ENCODE data around the gene MAGEA4.

Gene MAGEA4

DNA sequence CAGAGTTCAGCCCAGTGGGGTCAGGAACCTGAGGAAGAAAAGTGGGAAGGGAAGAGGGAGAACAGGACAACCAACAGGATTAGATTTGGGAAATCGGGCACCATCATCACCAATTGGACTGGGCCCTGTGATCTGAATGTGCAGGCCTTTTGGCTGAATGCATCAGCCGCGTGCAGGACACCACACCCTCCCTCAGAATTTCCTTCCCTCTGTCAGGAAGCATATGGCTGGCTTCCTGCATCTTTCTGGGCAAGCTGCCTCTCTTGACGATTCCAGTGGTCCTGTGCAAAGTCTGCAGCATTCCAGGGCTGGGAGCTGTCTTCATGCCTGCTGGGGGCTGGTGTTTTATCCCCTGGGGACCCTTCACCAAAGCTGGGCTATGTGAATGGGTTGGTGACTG is 16.4 kb downstream of the MAGEA4 start:
- H3K9me3 ChIP-seq (ENCODE audit: insufficient read depth, low read length), result no peaks in the 10 kb centered on the region
- H3K4me3 ChIP-seq (ENCODE audit: insufficient read depth, low read length, poor library complexity, severe bottlenecking), result no peak overlapping the region
- H3K79me2 ChIP-seq (ENCODE audit: insufficient read depth, low read length), result no peaks in the 10 kb centered on the region
- H4K20me1 ChIP-seq (ENCODE audit: low read depth, low read length), result no peaks in the 10 kb centered on the region
- no peaks in the 10 kb centered on the region for H3F3A ChIP-seq (ENCODE audit: insufficient read depth)
- no peaks in the 10 kb centered on the region for H3K36me3 ChIP-seq (ENCODE audit: low read length)
- H3K9ac ChIP-seq (ENCODE audit: low read length), result no peak overlapping the region
- no peaks in the 10 kb centered on the region for H3K27me3 ChIP-seq (ENCODE audit: low read length)
- H3K27ac ChIP-seq (ENCODE audit: low read depth, low read length), result no peak overlapping the region
- no peaks in the 10 kb centered on the region for H3K9me2 ChIP-seq (replicated peaks; ENCODE audit: insufficient read depth, low read length)
- no peak overlapping the region for H2AFZ ChIP-seq (ENCODE audit: low read depth, low read length, severe bottlenecking)
- no peak for TF ChIP-seq EZH2phosphoT487 (conservative IDR thresholded peaks at IDR 0.05; ENCODE audit: low read length)
- no peak overlapping the region for H3K4me2 ChIP-seq (ENCODE audit: low read depth, low read length, poor library complexity, severe bottlenecking)

GRCh38 chrX:151935358-151935757 is 22.7 kb downstream of the MAGEA4 start:
- no peaks in the 10 kb centered on the region for H4K20me1 ChIP-seq (ENCODE audit: low read depth, low read length)

GRCh38 chrX:151938172-151938571 is 25.5 kb downstream of the MAGEA4 start:
- H3K27ac ChIP-seq (ENCODE audit: low read depth, low read length), result no peak overlapping the region
- no peak overlapping the region for H3K4me2 ChIP-seq (ENCODE audit: low read depth, low read length, poor library complexity, severe bottlenecking)
- H3K9ac ChIP-seq (ENCODE audit: low read length), result no peak overlapping the region
- no peaks in the 10 kb centered on the region for H3K27me3 ChIP-seq (ENCODE audit: low read length)
- H3F3A ChIP-seq (ENCODE audit: insufficient read depth), result no peaks in the 10 kb centered on the region
- H3K9me3 ChIP-seq (ENCODE audit: insufficient read depth, low read length), result no peaks in the 10 kb centered on the region
- H3K4me3 ChIP-seq (ENCODE audit: insufficient read depth, low read length, poor library complexity, severe bottlenecking), result no peak overlapping the region
- no peaks in the 10 kb centered on the region for H4K20me1 ChIP-seq (ENCODE audit: low read depth, low read length)
- no peaks in the 10 kb centered on the region for H3K79me2 ChIP-seq (ENCODE audit: insufficient read depth, low read length)
- H2AFZ ChIP-seq (ENCODE audit: low read depth, low read length, severe bottlenecking), result no peak overlapping the region
- TF ChIP-seq CTCF (IDR thresholded peaks at IDR 0.05; ENCODE audit: insufficient read depth, low read length, poor library complexity, severe bottlenecking) (no peak), EZH2phosphoT487 (conservative IDR thresholded peaks at IDR 0.05; ENCODE audit: low read length) (no peak)
- no peaks in the 10 kb centered on the region for H3K9me2 ChIP-seq (replicated peaks; ENCODE audit: insufficient read depth, low read length)
- no peaks in the 10 kb centered on the region for H3K36me3 ChIP-seq (ENCODE audit: low read length)

More at GRCh38 chrX:151935358-151935757, 22.7 kb downstream of the MAGEA4 start:
- Histone ChIP-seq H3K27me3 (ENCODE audit: low read length) (no peaks in the 10 kb centered on the region), H3K9me3 (ENCODE audit: insufficient read depth, low read length) (no peaks in the 10 kb centered on the region), H3K9me2 (replicated peaks; ENCODE audit: insufficient read depth, low read length) (no peaks in the 10 kb centered on the region), H3K79me2 (ENCODE audit: insufficient read depth, low read length) (no peaks in the 10 kb centered on the region), H3K36me3 (ENCODE audit: low read length) (no peaks in the 10 kb centered on the region), H2AFZ (ENCODE audit: low read depth, low read length, severe bottlenecking) (no peak overlapping the region), H3K4me3 (ENCODE audit: insufficient read depth, low read length, poor library complexity, severe bottlenecking) (no peak overlapping the region), H3K27ac (ENCODE audit: low read depth, low read length) (no peak overlapping the region), H3K4me2 (ENCODE audit: low read depth, low read length, poor library complexity, severe bottlenecking) (no peak overlapping the region), H3F3A (ENCODE audit: insufficient read depth) (no peaks in the 10 kb centered on the region), H3K9ac (ENCODE audit: low read length) (no peak overlapping the region)
- no peak for TF ChIP-seq CTCF (IDR thresholded peaks at IDR 0.05; ENCODE audit: insufficient read depth, low read length, poor library complexity, severe bottlenecking)
- no peak for TF ChIP-seq EZH2phosphoT487 (conservative IDR thresholded peaks at IDR 0.05; ENCODE audit: low read length)

DNA sequence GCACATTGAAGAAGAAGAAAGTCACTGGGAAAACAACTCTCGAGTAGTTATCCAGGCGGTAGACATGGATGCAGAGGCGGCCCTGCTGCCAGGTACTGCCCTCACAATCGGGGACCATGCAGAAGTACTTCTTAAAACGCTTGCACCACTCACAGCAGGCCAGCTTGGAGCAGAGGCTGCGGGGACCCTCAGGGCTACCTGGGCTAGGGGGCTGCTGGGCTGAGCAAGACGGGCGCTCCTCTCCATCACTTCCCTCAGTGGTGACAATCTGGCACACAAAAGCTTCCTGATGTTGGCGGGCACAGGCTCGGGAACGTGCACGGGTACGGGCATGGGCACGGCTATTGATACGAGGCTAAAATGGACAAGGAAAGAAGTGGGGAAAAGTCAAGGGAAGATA is 42.0 kb downstream of the MAGEA4 start:
- Histone ChIP-seq H3K4me3 (ENCODE audit: insufficient read depth, low read length, poor library complexity, severe bottlenecking) (no peak overlapping the region), H3K27me3 (ENCODE audit: low read length) (no peaks in the 10 kb centered on the region), H3K9me2 (replicated peaks; ENCODE audit: insufficient read depth, low read length) (no peaks in the 10 kb centered on the region), H3K36me3 (ENCODE audit: low read length) (no peaks in the 10 kb centered on the region), H3K4me2 (ENCODE audit: low read depth, low read length, poor library complexity, severe bottlenecking) (no peak overlapping the region), H2AFZ (ENCODE audit: low read depth, low read length, severe bottlenecking) (no peak overlapping the region), H3K9ac (ENCODE audit: low read length) (no peak overlapping the region), H3F3A (ENCODE audit: insufficient read depth) (no peaks in the 10 kb centered on the region), H3K27ac (ENCODE audit: low read depth, low read length) (no peak overlapping the region), H3K9me3 (ENCODE audit: insufficient read depth, low read length) (no peaks in the 10 kb centered on the region), H3K79me2 (ENCODE audit: insufficient read depth, low read length) (no peaks in the 10 kb centered on the region), H4K20me1 (ENCODE audit: low read depth, low read length) (no peaks in the 10 kb centered on the region)
- no peak for TF ChIP-seq EZH2phosphoT487 (conservative IDR thresholded peaks at IDR 0.05; ENCODE audit: low read length)
- TF ChIP-seq CTCF (IDR thresholded peaks at IDR 0.05; ENCODE audit: insufficient read depth, low read length, poor library complexity, severe bottlenecking), result no peak
